Measurements from ENCODE around the gene TMEM101. TPM values are rescaled to one million over a fixed set of nuclear protein-coding genes. Genes with fewer than 3 reads are reported as not detected.

The TMEM101 gene
- total and polyA plus RNA-seq, 2 experiments from 2014 or later: 22.5 to 65.8 TPM

DNA sequence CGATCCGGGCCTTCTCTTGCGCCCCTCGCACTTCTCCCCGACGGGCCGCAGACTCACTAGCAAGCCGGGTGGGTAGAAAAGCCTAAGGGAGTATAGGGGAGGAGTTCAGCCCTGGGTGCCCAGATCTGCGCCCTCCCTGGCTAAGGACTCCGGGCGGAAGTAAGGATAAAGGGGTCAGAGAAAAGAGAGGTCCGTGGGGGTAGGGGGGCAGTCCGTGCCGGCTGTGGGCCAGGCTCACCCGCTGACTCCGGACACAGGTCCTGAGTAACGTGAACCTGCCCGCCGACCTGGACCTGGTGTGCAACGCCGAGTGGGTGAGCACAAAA, 8.5 kb downstream of the TMEM101 start:
- Histone ChIP-seq H3K4me1 (ENCODE audit: low read depth) (peaks cover 4% of the 10 kb centered on the region), H3K4me3 (peak overlapping the region; percentile 64), H3K27me3 (peaks cover 39% of the 10 kb centered on the region), H3K9me3 (ENCODE audit: low read depth) (no peaks in the 10 kb centered on the region), H3K36me3 (no peaks in the 10 kb centered on the region), H3K27ac (no peak overlapping the region)
- no peak for DNase-seq (ENCODE audit: low read depth in 1 of 2, low spot score in 1 of 2)
- TF ChIP-seq, protein P1, sequence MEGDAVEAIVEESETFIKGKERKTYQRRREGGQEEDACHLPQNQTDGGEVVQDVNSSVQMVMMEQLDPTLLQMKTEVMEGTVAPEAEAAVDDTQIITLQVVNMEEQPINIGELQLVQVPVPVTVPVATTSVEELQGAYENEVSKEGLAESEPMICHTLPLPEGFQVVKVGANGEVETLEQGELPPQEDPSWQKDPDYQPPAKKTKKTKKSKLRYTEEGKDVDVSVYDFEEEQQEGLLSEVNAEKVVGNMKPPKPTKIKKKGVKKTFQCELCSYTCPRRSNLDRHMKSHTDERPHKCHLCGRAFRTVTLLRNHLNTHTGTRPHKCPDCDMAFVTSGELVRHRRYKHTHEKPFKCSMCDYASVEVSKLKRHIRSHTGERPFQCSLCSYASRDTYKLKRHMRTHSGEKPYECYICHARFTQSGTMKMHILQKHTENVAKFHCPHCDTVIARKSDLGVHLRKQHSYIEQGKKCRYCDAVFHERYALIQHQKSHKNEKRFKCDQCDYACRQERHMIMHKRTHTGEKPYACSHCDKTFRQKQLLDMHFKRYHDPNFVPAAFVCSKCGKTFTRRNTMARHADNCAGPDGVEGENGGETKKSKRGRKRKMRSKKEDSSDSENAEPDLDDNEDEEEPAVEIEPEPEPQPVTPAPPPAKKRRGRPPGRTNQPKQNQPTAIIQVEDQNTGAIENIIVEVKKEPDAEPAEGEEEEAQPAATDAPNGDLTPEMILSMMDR (IDR thresholded peaks at IDR 0.05; ENCODE audit: low read depth, low read length): no peak

- Histone ChIP-seq H3K4me3 (peak overlapping the region; percentile 64), H3K9me3 (ENCODE audit: low read depth) (no peaks in the 10 kb centered on the region), H3K27ac (no peak overlapping the region), H3K4me1 (ENCODE audit: low read depth) (peaks cover 4% of the 10 kb centered on the region), H3K27me3 (peaks cover 39% of the 10 kb centered on the region), H3K36me3 (no peaks in the 10 kb centered on the region)
- TF ChIP-seq, protein P1 (IDR thresholded peaks at IDR 0.05; ENCODE audit: low read depth, low read length): peak; percentile 15
- DNase-seq (ENCODE audit: low read depth in 1 of 2, low spot score in 1 of 2): peak; percentile 16 to 35
Measured at GRCh38 chr17:44005527-44006271, 9.1 kb downstream of the TMEM101 start.

DNA sequence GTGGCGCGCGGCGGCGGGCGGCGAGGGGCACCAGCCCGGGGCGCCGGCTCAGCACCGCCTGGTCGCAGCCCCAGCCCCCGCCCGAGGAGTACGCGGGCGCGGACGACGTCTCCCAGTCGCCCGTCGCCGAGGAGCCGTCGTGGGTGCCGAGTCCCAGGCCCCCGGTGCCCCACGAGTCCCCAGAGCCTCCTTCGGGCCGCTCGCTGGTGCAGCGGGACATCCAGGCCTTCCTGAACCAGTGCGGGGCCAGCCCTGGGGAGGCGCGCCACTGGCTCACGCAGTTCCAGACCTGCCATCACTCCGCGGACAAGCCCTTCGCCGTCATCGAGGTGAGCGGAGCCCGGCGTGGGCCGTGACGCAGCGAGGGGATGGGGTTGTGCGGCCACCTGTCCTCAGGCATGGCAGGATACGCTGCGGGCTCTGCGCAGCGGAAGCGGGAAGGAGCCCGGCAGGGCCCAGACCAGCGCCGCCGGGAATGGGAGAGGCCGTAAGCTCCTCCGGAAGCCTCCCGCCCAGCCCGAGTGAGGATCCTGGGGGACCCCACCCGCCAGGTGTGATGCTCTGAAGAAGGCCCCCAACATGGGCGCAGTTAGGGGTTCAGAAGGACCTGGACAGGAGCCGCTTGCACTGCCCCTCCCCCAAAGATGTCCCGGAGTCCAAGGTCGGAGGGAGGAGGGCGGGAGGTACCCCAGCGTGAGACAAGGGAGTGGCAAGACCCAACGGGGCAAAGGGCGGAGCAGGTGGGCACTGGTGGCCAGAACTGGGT, 9.8 kb downstream of the TMEM101 start:
- DNase-seq (ENCODE audit: low read depth in 1 of 2, low spot score in 1 of 2): peak in 1 of 2 donors; percentile 34
- Histone ChIP-seq H3K9me3 (ENCODE audit: low read depth) (no peaks in the 10 kb centered on the region), H3K27ac (no peak overlapping the region), H3K27me3 (peaks cover 39% of the 10 kb centered on the region), H3K4me3 (peak overlapping the region; percentile 15), H3K4me1 (ENCODE audit: low read depth) (peaks cover 4% of the 10 kb centered on the region), H3K36me3 (no peaks in the 10 kb centered on the region)
- TF ChIP-seq, protein P1 (IDR thresholded peaks at IDR 0.05; ENCODE audit: low read depth, low read length): no peak

DNA sequence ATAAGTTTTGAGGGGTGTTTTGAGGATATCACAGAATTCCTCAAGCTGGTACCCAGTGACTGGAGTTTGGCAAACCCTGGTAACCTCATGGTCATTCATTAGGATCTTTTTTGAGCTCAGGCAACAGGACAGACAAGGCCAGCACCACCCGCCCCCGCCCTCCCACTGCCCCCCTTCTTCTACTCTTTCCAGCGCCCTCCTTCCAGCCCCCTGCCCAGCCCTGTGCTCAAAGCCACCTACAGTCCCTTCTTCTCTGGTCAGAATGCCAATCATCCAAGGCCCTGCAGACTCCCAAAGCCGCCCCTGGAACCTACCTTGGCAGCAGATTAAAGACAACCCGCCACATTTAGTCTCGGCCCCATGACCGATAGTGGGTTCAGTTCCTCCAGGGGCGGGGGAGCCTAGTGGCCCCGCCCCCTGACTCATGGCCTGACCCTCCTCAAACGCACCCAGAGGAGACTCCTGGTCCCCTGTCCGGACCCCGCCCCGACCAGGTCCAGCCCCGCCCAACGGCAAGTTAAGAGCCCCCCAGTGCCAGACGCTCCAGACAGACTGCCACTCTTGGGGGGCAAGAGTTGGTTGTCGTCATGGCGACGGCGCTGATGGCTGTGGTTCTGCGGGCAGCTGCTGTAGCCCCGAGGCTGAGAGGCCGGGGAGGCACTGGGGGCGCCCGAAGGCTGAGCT, 10.5 kb downstream of the TMEM101 start, which contains the start of gene NAGS:
TSS of gene NAGS (plus strand) at position 546 of the 684 bp plus-strand sequence. CDS start at position 588, 42 bp downstream.
- peaks cover 4% of the 10 kb centered on the region for H3K4me1 ChIP-seq (ENCODE audit: low read depth)
- no peak within 1 kb of the TSS for H3K27ac ChIP-seq
- H3K4me3 ChIP-seq: peak within 1 kb of the TSS; percentile 15
- TF ChIP-seq, protein P1 (IDR thresholded peaks at IDR 0.05; ENCODE audit: low read depth, low read length): no peak
- peak in 1 of 2 donors; percentile 35 for DNase-seq (ENCODE audit: low read depth in 1 of 2, low spot score in 1 of 2)
- no peaks in the 10 kb centered on the region for H3K36me3 ChIP-seq
- H3K9me3 ChIP-seq (ENCODE audit: low read depth): no peaks in the 10 kb centered on the region
- peaks cover 39% of the 10 kb centered on the region for H3K27me3 ChIP-seq

- TF ChIP-seq, protein P1 (IDR thresholded peaks at IDR 0.05; ENCODE audit: low read depth, low read length): no peak
- Histone ChIP-seq H3K9me3 (ENCODE audit: low read depth) (no peaks in the 10 kb centered on the region), H3K4me3 (no peak overlapping the region), H3K27me3 (peaks cover 39% of the 10 kb centered on the region), H3K36me3 (no peaks in the 10 kb centered on the region), H3K4me1 (ENCODE audit: low read depth) (no peaks in the 10 kb centered on the region), H3K27ac (no peak overlapping the region)
- DNase-seq (ENCODE audit: low read depth in 1 of 2, low spot score in 1 of 2): peak in 1 of 2 donors; percentile 78
Measured at GRCh38 chr17:44002141-44002848, 12.5 kb downstream of the TMEM101 start.
